Stimulated activated CD4-positive, alpha-beta T cell treated with anti-CD3 and anti-CD28 coated beads, TNF-alpha, amount 100 ng/mL, for 4 hours (primary cell): ENCODE measurements around the gene TAOK1.
"Not testable (repeated sequence)": the region's sequence is repeated elsewhere in the genome, so short reads cannot be mapped to it uniquely, and the experiment has no call there.

Source experiments
- DNase-seq, 3 experiments: peaks; one replicate each; pipeline ENCODE4 v3.0.0-alpha.2; 2020; ENCODE audit warnings: low read depth in 3 of 3

Gene TAOK1

GRCh38 chr17:29443041-29443739 is 53.0 kb downstream of the TAOK1 start:
- DNase-seq: no peak

- DNase-seq: no peak
These were observed 54.4 kb downstream of the TAOK1 start for GRCh38 chr17:29444589-29444988.

GRCh38 chr17:29445844-29446243 is 55.7 kb downstream of the TAOK1 start:
- no peak for DNase-seq

- no peak for DNase-seq
These were observed 59.9 kb downstream of the TAOK1 start for GRCh38 chr17:29449865-29450671.

GRCh38 chr17:29451121-29451742 is 61.1 kb downstream of the TAOK1 start:
- no peak for DNase-seq

GRCh38 chr17:29458066-29458465 is 67.9 kb downstream of the TAOK1 start:
- no peak for DNase-seq

- no peak for DNase-seq
These were observed 71.5 kb downstream of the TAOK1 start for GRCh38 chr17:29461483-29462206.

- no peak for DNase-seq
These were observed 79.1 kb downstream of the TAOK1 start for GRCh38 chr17:29469276-29469675.

GRCh38 chr17:29473437-29473836 is 83.3 kb downstream of the TAOK1 start:
- DNase-seq: not testable (repeated sequence)

GRCh38 chr17:29474297-29474696 is 84.1 kb downstream of the TAOK1 start:
- DNase-seq: no peak

- no peak for DNase-seq
These were observed 85.7 kb downstream of the TAOK1 start for GRCh38 chr17:29475891-29476290.

GRCh38 chr17:29480249-29480928 is 90.2 kb downstream of the TAOK1 start:
- DNase-seq: not testable (repeated sequence)

- DNase-seq: no peak
These were observed 93.3 kb downstream of the TAOK1 start for GRCh38 chr17:29483503-29483902.

GRCh38 chr17:29495011-29495410 is 104.8 kb downstream of the TAOK1 start:
- DNase-seq: no peak

- no peak for DNase-seq
These were observed 114.5 kb downstream of the TAOK1 start for GRCh38 chr17:29504711-29505110.

- no peak for DNase-seq
These were observed 115.7 kb downstream of the TAOK1 start for GRCh38 chr17:29505836-29506235.

- DNase-seq: no peak
These were observed 120.8 kb downstream of the TAOK1 start for GRCh38 chr17:29510953-29511352.

GRCh38 chr17:29514792-29515191 is 124.6 kb downstream of the TAOK1 start:
- no peak for DNase-seq

- DNase-seq: no peak
These were observed 128.2 kb downstream of the TAOK1 start for GRCh38 chr17:29518359-29518758.

GRCh38 chr17:29524692-29525091 is 134.5 kb downstream of the TAOK1 start:
- no peak for DNase-seq

- DNase-seq: no peak
These were observed 136.2 kb downstream of the TAOK1 start for GRCh38 chr17:29526322-29526721.

- DNase-seq: no peak
These were observed 143.8 kb downstream of the TAOK1 start for GRCh38 chr17:29533976-29534375.
